CD4-positive, alpha-beta T cell (primary cell): ENCODE data around the gene TSPO2. TPM values are rescaled to one million over a fixed set of nuclear protein-coding genes. Genes with fewer than 3 reads are reported as not detected.

Source experiments
- ATAC-seq: fragments of 200-7000 bp; cut with Tn5 transposase; one replicate; pipeline ENCODE4 v1.10.0; 2022; ENCODE audit warnings: mild to moderate bottlenecking; ENCODE audit not compliant: poor library complexity
- CTCF ChIA-PET: fragments of 350-600 bp; sonication (Branson Sonifier 250); formaldehyde crosslinking; loops from one replicate; lab custom pipeline; 2021; ENCODE audit warnings: antibody characterized with exemption, inconsistent platforms; lab: Charles Lee
- POLR2A ChIA-PET: fragments of 350-600 bp; sonication (Branson Sonifier 250); formaldehyde crosslinking; loops from one replicate; lab custom pipeline; 2021; ENCODE audit warnings: antibody characterized with exemption, inconsistent platforms; lab: Charles Lee
- DNase-seq, 14 experiments: peaks; one replicate each; pipeline ENCODE4 v3.0.0-alpha.2; 2013 to 2020; ENCODE audit warnings: mixed read lengths in 2 of 14
- H3K27ac ChIP-seq, 2 donors: one replicate each; pipeline versions ENCODE4 v1.5.1 to v1.7.0; 2013; ENCODE audit warnings: low read length in 2 of 2, low read depth in 1 of 2, mild to moderate bottlenecking in 1 of 2
- H3K27me3 ChIP-seq, 2 experiments: 1 replicate in 1 of 2; 2 replicates in 1 of 2; pipeline versions ENCODE4 v1.6.1 to v1.7.0; 2013; ENCODE audit warnings: low read length in 2 of 2, control low read depth in 1 of 2, mild to moderate bottlenecking in 1 of 2, moderate library complexity in 1 of 2; ENCODE audit not compliant: insufficient read depth in 2 of 2, control insufficient read depth in 1 of 2
- H3K36me3 ChIP-seq: one replicate; pipeline ENCODE4 v1.6.1; 2013; ENCODE audit warnings: low read length, control low read depth; ENCODE audit not compliant: insufficient read depth
- H3K4me1 ChIP-seq: one replicate; pipeline ENCODE4 v1.6.1; 2013; ENCODE audit warnings: low read length, control low read depth; ENCODE audit not compliant: insufficient read depth
- H3K4me3 ChIP-seq: one replicate; pipeline ENCODE4 v1.5.1; 2013; ENCODE audit warnings: mild to moderate bottlenecking, low read length, moderate library complexity
- H3K9me3 ChIP-seq, 2 experiments: 1 replicate in 1 of 2; 2 replicates in 1 of 2; pipeline versions ENCODE4 v1.6.1 to v1.7.0; 2013; ENCODE audit warnings: low read length in 2 of 2, mild to moderate bottlenecking in 2 of 2, control low read depth in 1 of 2, moderate library complexity in 1 of 2; ENCODE audit not compliant: control insufficient read depth in 1 of 2, insufficient read depth in 1 of 2
- H3K27ac Mint-ChIP-seq: one replicate; pipeline ENCODE4 v1.8.0; 2020; ENCODE audit warnings: mixed read lengths
- H3K27me3 Mint-ChIP-seq: one replicate; pipeline ENCODE4 v1.8.0; 2021; ENCODE audit warnings: mixed read lengths
- H3K36me3 Mint-ChIP-seq: one replicate; pipeline ENCODE4 v1.8.0; 2021; ENCODE audit warnings: low read depth, mixed read lengths
- H3K4me1 Mint-ChIP-seq: one replicate; pipeline ENCODE4 v1.8.0; 2021; ENCODE audit warnings: low read depth, mixed read lengths
- H3K4me3 Mint-ChIP-seq: one replicate; pipeline ENCODE4 v1.8.0; 2020; ENCODE audit warnings: mild to moderate bottlenecking, mixed read lengths
- H3K9me3 Mint-ChIP-seq: one replicate; pipeline ENCODE4 v1.8.0; 2020; ENCODE audit warnings: mixed read lengths
- CTCF ChIP-seq: fragments of 200-600 bp; IDR thresholded peaks from one replicate; pipeline ENCODE4 v1.8.0; 2022; ENCODE audit warnings: antibody characterized with exemption, mild to moderate bottlenecking
- intact Hi-C, 2 experiments: fragments of 100-400 bp; cut with DNase I in 1 of 2; cut with micrococcal nuclease in 1 of 2; formaldehyde crosslinking; loops; one replicate each; pipeline versions ENCODE4 v1.15.1 to v1.9.0; 2023 to 2025; cut with DNase I, micrococcal nuclease
- total RNA-seq, 174 experiments: library from RNA in 2 of 174; stranded (reverse) in 2 of 174; gene quantifications; one replicate each; pipeline ENCODE4 v1.2.3 and lab custom pipeline; 2021 to 2026

Gene TSPO2
- total RNA-seq, 2 experiments from 2014 or later: not detected

- Mint-ChIP-seq H3K4me3 (no peak overlapping the region), H3K9me3 (no peaks in the 10 kb centered on the region), H3K4me1 (peaks cover 6% of the 10 kb centered on the region), H3K27ac (no peak overlapping the region), H3K36me3 (peaks cover 4% of the 10 kb centered on the region), H3K27me3 (no peaks in the 10 kb centered on the region)
- ChIA-PET POLR2A (interaction anchor here (0.9 kb wide), 1 partner anchor 10 kb away, joined by 3 read pairs; no protein-coding TSS in a partner anchor), CTCF (no interaction called here)
- no peaks in the 10 kb centered on the region for H3K27me3 ChIP-seq
- ATAC-seq: no peak
- DNase-seq: no peak
- no peaks in the 10 kb centered on the region for H3K36me3 ChIP-seq
- H3K4me3 ChIP-seq: no peak overlapping the region
- no peaks in the 10 kb centered on the region for H3K4me1 ChIP-seq
- no peak for TF ChIP-seq CTCF
- intact Hi-C loops: no loop called here
- no peak overlapping the region for H3K27ac ChIP-seq
- H3K9me3 ChIP-seq: no peaks in the 10 kb centered on the region
These were observed 1.9 kb upstream of the TSPO2 start for GRCh38 chr6:41040101-41040939.

GRCh38 chr6:41040940-41041536 lies 1.2 kb upstream of the TSPO2 start:
- TF ChIP-seq CTCF: no peak
- intact Hi-C loops: no loop called here
- ChIA-PET CTCF (no interaction called here), POLR2A (no interaction called here)
- Histone ChIP-seq H3K27ac (no peak overlapping the region), H3K4me3 (no peak overlapping the region), H3K4me1 (no peaks in the 10 kb centered on the region), H3K36me3 (no peaks in the 10 kb centered on the region), H3K9me3 (no peaks in the 10 kb centered on the region), H3K27me3 (no peaks in the 10 kb centered on the region)
- ATAC-seq: no peak
- Mint-ChIP-seq H3K27ac (no peak overlapping the region), H3K27me3 (no peaks in the 10 kb centered on the region), H3K4me3 (no peak overlapping the region), H3K36me3 (peaks cover 4% of the 10 kb centered on the region), H3K4me1 (peaks cover 6% of the 10 kb centered on the region), H3K9me3 (no peaks in the 10 kb centered on the region)
- DNase-seq: no peak

GRCh38 chr6:41043151-41043550 lies 884 bp downstream of the TSPO2 start:
- Histone ChIP-seq H3K36me3 (peaks cover 3% of the 10 kb centered on the region), H3K4me1 (no peaks in the 10 kb centered on the region), H3K9me3 (no peaks in the 10 kb centered on the region), H3K27ac (no peak overlapping the region), H3K4me3 (no peak overlapping the region), H3K27me3 (no peaks in the 10 kb centered on the region)
- ChIA-PET CTCF (no interaction called here), POLR2A (no interaction called here)
- Mint-ChIP-seq H3K4me1 (peaks cover 6% of the 10 kb centered on the region), H3K4me3 (no peak overlapping the region), H3K27ac (no peak overlapping the region), H3K9me3 (no peaks in the 10 kb centered on the region), H3K36me3 (peaks cover 4% of the 10 kb centered on the region), H3K27me3 (no peaks in the 10 kb centered on the region)
- ATAC-seq (no peak), DNase-seq (no peak)
- no peak for TF ChIP-seq CTCF
- intact Hi-C loops: no loop called here
